MM.1S (cell line): ENCODE measurements around the gene KIAA1217.

Experiments
- EZH2 ChIP-seq: fragments of 300-600 bp; sonication (generic); optimal IDR thresholded peaks from 2 replicates; pipeline ENCODE3; 2017; ENCODE audit warnings: low read depth, mild to moderate bottlenecking, antibody characterized with exemption, low read length, mixed read lengths
- TF ChIP-seq, protein P1 (sequence below): fragments of 300-600 bp; sonication (generic); IDR thresholded peaks from 2 replicates; pipeline ENCODE4 v1.5.1; 2016; ENCODE audit warnings: antibody characterized with exemption, low read length, mixed read lengths

DNA sequence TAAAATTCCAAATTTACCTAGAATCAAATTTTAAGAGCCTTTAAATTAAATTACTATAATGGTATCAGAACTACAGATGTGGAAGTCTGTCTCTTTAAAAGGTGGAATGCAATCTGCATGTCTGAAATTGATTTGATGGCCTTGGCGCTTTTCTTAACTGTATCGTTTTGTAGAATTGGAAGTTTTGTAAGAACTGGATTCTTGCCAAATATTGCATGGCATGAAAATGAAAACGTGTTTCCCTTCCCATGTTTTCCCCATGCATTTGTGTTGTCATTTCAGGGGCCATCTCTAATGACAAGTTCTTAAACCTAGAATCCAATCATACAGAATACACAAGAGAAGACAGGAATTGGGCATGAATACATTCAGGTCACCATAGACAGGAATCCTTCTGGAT is 162.5 kb downstream of the KIAA1217 start:
- TF ChIP-seq EZH2 = no peak
- TF ChIP-seq, protein P1, sequence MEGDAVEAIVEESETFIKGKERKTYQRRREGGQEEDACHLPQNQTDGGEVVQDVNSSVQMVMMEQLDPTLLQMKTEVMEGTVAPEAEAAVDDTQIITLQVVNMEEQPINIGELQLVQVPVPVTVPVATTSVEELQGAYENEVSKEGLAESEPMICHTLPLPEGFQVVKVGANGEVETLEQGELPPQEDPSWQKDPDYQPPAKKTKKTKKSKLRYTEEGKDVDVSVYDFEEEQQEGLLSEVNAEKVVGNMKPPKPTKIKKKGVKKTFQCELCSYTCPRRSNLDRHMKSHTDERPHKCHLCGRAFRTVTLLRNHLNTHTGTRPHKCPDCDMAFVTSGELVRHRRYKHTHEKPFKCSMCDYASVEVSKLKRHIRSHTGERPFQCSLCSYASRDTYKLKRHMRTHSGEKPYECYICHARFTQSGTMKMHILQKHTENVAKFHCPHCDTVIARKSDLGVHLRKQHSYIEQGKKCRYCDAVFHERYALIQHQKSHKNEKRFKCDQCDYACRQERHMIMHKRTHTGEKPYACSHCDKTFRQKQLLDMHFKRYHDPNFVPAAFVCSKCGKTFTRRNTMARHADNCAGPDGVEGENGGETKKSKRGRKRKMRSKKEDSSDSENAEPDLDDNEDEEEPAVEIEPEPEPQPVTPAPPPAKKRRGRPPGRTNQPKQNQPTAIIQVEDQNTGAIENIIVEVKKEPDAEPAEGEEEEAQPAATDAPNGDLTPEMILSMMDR = no peak
